Keratinocyte (primary cell): ENCODE measurements around the gene SP5. TPM values are rescaled to one million over a fixed set of nuclear protein-coding genes. Genes with fewer than 3 reads are reported as not detected.

Experiments
- DNase-seq: peaks from one replicate; pipeline ENCODE4 v3.0.0-alpha.2; 2011; ENCODE audit warnings: low read depth, missing footprints, low spot score
- FAIRE-seq: peaks from 2 replicates; lab custom pipeline; 2011; peaks lifted over from hg19 to GRCh38; lab: Jason Lieb, UNC
- H2AFZ ChIP-seq: 2 replicates; pipeline ENCODE4 v1.6.0; 2012; ENCODE audit warnings: low read length, control low read depth, inconsistent platforms; ENCODE audit not compliant: control insufficient read depth
- H3K27ac ChIP-seq: 2 replicates; pipeline ENCODE4 v1.5.1; 2011; ENCODE audit warnings: low read length; ENCODE audit not compliant: control insufficient read depth, insufficient read depth
- H3K27me3 ChIP-seq: 3 replicates; pipeline ENCODE4 v1.6.0; 2011; ENCODE audit warnings: low read length; ENCODE audit not compliant: control insufficient read depth, insufficient read depth; ENCODE audit errors: extremely low read depth
- H3K36me3 ChIP-seq, 2 experiments: 2 replicates in 1 of 2; 3 replicates in 1 of 2; pipeline ENCODE4 v1.5.1; 2011; ENCODE audit warnings: low read length in 2 of 2, mild to moderate bottlenecking in 1 of 2; ENCODE audit not compliant: control insufficient read depth in 2 of 2, insufficient read depth in 2 of 2; ENCODE audit errors: extremely low read depth in 1 of 2
- H3K4me1 ChIP-seq: 3 replicates; pipeline ENCODE4 v1.5.1; 2011; ENCODE audit warnings: low read length; ENCODE audit not compliant: control insufficient read depth, insufficient read depth; ENCODE audit errors: extremely low read depth
- H3K4me2 ChIP-seq: 3 replicates; pipeline ENCODE4 v1.6.0; 2011; ENCODE audit warnings: low read depth, low read length; ENCODE audit not compliant: control insufficient read depth, insufficient read depth; ENCODE audit errors: extremely low read depth
- H3K4me3 ChIP-seq, 3 experiments: fragments of 200-600 bp in 1 of 3; sonication (generic) in 1 of 3; 2 replicates in 2 of 3; 3 replicates in 1 of 3; pipeline ENCODE4 v1.5.1; 2011 to 2016; ENCODE audit warnings: low read length in 3 of 3, mild to moderate bottlenecking in 3 of 3, control low read depth in 2 of 3, inconsistent platforms in 1 of 3, low read depth in 1 of 3, mixed read lengths in 1 of 3, mixed run types in 1 of 3, moderate library complexity in 1 of 3; ENCODE audit not compliant: control insufficient read depth in 2 of 3, insufficient read depth in 2 of 3; ENCODE audit errors: extremely low read depth in 1 of 3
- H3K79me2 ChIP-seq: 2 replicates; pipeline ENCODE4 v1.6.0; 2012; ENCODE audit warnings: low read length; ENCODE audit not compliant: control insufficient read depth, insufficient read depth
- H3K9ac ChIP-seq: 3 replicates; pipeline ENCODE4 v1.6.0; 2011; ENCODE audit warnings: low read length; ENCODE audit not compliant: control insufficient read depth, insufficient read depth; ENCODE audit errors: extremely low read depth
- H3K9me1 ChIP-seq: 3 replicates; pipeline ENCODE4 v1.6.0; 2011; ENCODE audit warnings: low read length; ENCODE audit not compliant: control insufficient read depth, insufficient read depth; ENCODE audit errors: extremely low read depth
- H3K9me3 ChIP-seq: 2 replicates; pipeline ENCODE4 v1.5.1; 2012; ENCODE audit warnings: low read depth, low read length; ENCODE audit not compliant: control insufficient read depth
- H4K20me1 ChIP-seq: 3 replicates; pipeline ENCODE4 v1.6.0; 2011; ENCODE audit warnings: low read length; ENCODE audit not compliant: control insufficient read depth, insufficient read depth; ENCODE audit errors: extremely low read depth
- CTCF ChIP-seq, 3 experiments: IDR thresholded peaks in 1 of 3; conservative IDR thresholded peaks in 1 of 3; optimal IDR thresholded peaks in 1 of 3; 2 replicates in 2 of 3; 3 replicates in 1 of 3; pipeline versions ENCODE3 to v1.5.1; 2011; ENCODE audit warnings: low read length in 3 of 3, mild to moderate bottlenecking in 3 of 3, moderate library complexity in 2 of 3, control low read depth in 1 of 3, inconsistent platforms in 1 of 3; ENCODE audit not compliant: insufficient read depth in 2 of 3; ENCODE audit errors: extremely low read depth in 1 of 3
- EZH2 ChIP-seq: IDR thresholded peaks from one replicate; pipeline ENCODE4 v1.6.1; 2012; ENCODE audit warnings: inconsistent platforms, mild to moderate bottlenecking, low read length, moderate library complexity
- dilution Hi-C: fragments of 300-500 bp; cut with MboI; formaldehyde crosslinking; loops from one replicate; pipeline ENCODE4 v1.7.0; 2020; ENCODE audit warnings: low sequenced_read_pairs; ENCODE audit not compliant: extremely low pct_ligation_motif_present
- polyA plus RNA-seq, 5 experiments: library from polyadenylated mRNA; depleted of rRNA in 3 of 5; stranded (reverse) in 3 of 5; stranded (forward) in 1 of 5; unstranded in 1 of 5; fragments of >200 nt; gene quantifications; 1 replicate in 1 of 5; 2 replicates in 3 of 5; 3 replicates in 1 of 5; pipeline versions ENCODE4 v1.2.1 to v1.2.3, GENCODE V29; 2011 to 2012; ENCODE audit warnings: missing spikeins in 2 of 5, low read depth in 1 of 5, low replicate concordance in 1 of 5

The SP5 gene
- polyA plus RNA-seq, 1 donor (not counting 4 experiments of a cell fraction or from before 2014, with no cell fraction given), result not detected

- H3K79me2 ChIP-seq, result no peaks in the 10 kb centered on the region
- no peaks in the 10 kb centered on the region for H4K20me1 ChIP-seq
- no peak overlapping the region for H3K9ac ChIP-seq
- H3K9me3 ChIP-seq, result no peaks in the 10 kb centered on the region
- H3K27ac ChIP-seq, result no peak overlapping the region
- no peak for TF ChIP-seq CTCF (optimal IDR thresholded peaks at IDR 0.05 in 1 of 3, IDR thresholded peaks at IDR 0.05 in 1 of 3, conservative IDR thresholded peaks at IDR 0.05 in 1 of 3; ENCODE audit: extremely low read depth in 1 of 3, insufficient read depth in 2 of 3, low read length in 3 of 3)
- no peak for TF ChIP-seq EZH2
- H3K4me3 ChIP-seq, result no peak overlapping the region
- no peak overlapping the region for H2AFZ ChIP-seq
- dilution Hi-C loops, result no loop called here
- no peak for FAIRE-seq
- H3K4me1 ChIP-seq, result peaks cover 22% of the 10 kb centered on the region
- no peaks in the 10 kb centered on the region for H3K27me3 ChIP-seq
- no peak overlapping the region for H3K4me2 ChIP-seq
- no peak for DNase-seq
- no peaks in the 10 kb centered on the region for H3K36me3 ChIP-seq
- H3K9me1 ChIP-seq, result no peaks in the 10 kb centered on the region
Observed at GRCh38 chr2:170743530-170744239, 28.5 kb downstream of the SP5 start.

GRCh38 chr2:170744248-170745002, 29.3 kb downstream of the SP5 start:
- Histone ChIP-seq H3K4me1 (peaks cover 14% of the 10 kb centered on the region), H2AFZ (no peak overlapping the region), H3K4me3 (no peak overlapping the region), H3K79me2 (no peaks in the 10 kb centered on the region), H3K36me3 (no peaks in the 10 kb centered on the region), H3K9me3 (no peaks in the 10 kb centered on the region), H4K20me1 (no peaks in the 10 kb centered on the region), H3K9ac (no peak overlapping the region), H3K27ac (no peak overlapping the region), H3K4me2 (no peak overlapping the region), H3K27me3 (no peaks in the 10 kb centered on the region), H3K9me1 (no peaks in the 10 kb centered on the region)
- DNase-seq, result no peak
- no peak for FAIRE-seq
- TF ChIP-seq CTCF (optimal IDR thresholded peaks at IDR 0.05 in 1 of 3, IDR thresholded peaks at IDR 0.05 in 1 of 3, conservative IDR thresholded peaks at IDR 0.05 in 1 of 3; ENCODE audit: extremely low read depth in 1 of 3, insufficient read depth in 2 of 3, low read length in 3 of 3), result no peak
- no peak for TF ChIP-seq EZH2
- dilution Hi-C loops, result no loop called here
